GM18907 (cell line): ENCODE results near the gene PCDHGC3.
A peak's percentile ranks its signal among the peaks of the same experiment; 100 is the strongest.

Experiments used
- ATAC-seq: cut with Tn5 transposase; IDR thresholded peaks from one replicate; pipeline ENCODE4 v1.9.1; 2021; ENCODE audit warnings: mild to moderate bottlenecking, moderate library complexity; ENCODE audit not compliant: unreplicated experiment

The PCDHGC3 gene

GRCh38 chr5:141484641-141485311 is 9.0 kb downstream of the PCDHGC3 start, which contains the start of gene PCDHGC4:
TSS of gene PCDHGC4 (plus strand) at chr5:141485030. CDS start at chr5:141485174, 144 bp downstream.
- ATAC-seq, result no peak

GRCh38 chr5:141485321-141486055 is 9.7 kb downstream of the PCDHGC3 start:
- ATAC-seq, result no peak

GRCh38 chr5:141486091-141486490 is 10.3 kb downstream of the PCDHGC3 start:
- no peak for ATAC-seq

- ATAC-seq, result no peak
Measured at GRCh38 chr5:141487131-141487530, 11.4 kb downstream of the PCDHGC3 start.

GRCh38 chr5:141488591-141489561 is 13.1 kb downstream of the PCDHGC3 start, which contains the start of gene PCDHGC5:
TSS of gene PCDHGC5 (plus strand) at chr5:141489081. CDS start at chr5:141489241, 160 bp downstream.
- no peak for ATAC-seq

- no peak for ATAC-seq
Measured at GRCh38 chr5:141489841-141490240, 14.1 kb downstream of the PCDHGC3 start.

GRCh38 chr5:141490271-141490670 is 14.5 kb downstream of the PCDHGC3 start:
- ATAC-seq, result no peak

GRCh38 chr5:141490771-141491170 is 15.0 kb downstream of the PCDHGC3 start:
- ATAC-seq, result no peak

- peak; percentile 20 for ATAC-seq
Measured at GRCh38 chr5:141491323-141492167, 15.8 kb downstream of the PCDHGC3 start.

GRCh38 chr5:141492168-141492885 is 16.6 kb downstream of the PCDHGC3 start:
- peak; percentile 53 for ATAC-seq

GRCh38 chr5:141493500-141494422 is 18.0 kb downstream of the PCDHGC3 start:
- no peak for ATAC-seq

- ATAC-seq, result no peak
Measured at GRCh38 chr5:141494761-141495452, 19.1 kb downstream of the PCDHGC3 start.

- ATAC-seq, result no peak
Measured at GRCh38 chr5:141495453-141495811, 19.7 kb downstream of the PCDHGC3 start.

- ATAC-seq, result no peak
Measured at GRCh38 chr5:141496038-141496437, 20.3 kb downstream of the PCDHGC3 start.

- no peak for ATAC-seq
Measured at GRCh38 chr5:141501761-141502160, 26.0 kb downstream of the PCDHGC3 start.

- no peak for ATAC-seq
Measured at GRCh38 chr5:141503681-141504080, 27.9 kb downstream of the PCDHGC3 start.

GRCh38 chr5:141504216-141504615 is 28.4 kb downstream of the PCDHGC3 start:
- ATAC-seq, result no peak
